DND-41 (cell line): ENCODE data around the gene SMIM11.
"Not testable (repeated sequence)": the region's sequence is repeated elsewhere in the genome, so short reads cannot be mapped to it uniquely, and the experiment has no call there.

Experiments used
- ATAC-seq: fragments of 200-7000 bp; cut with Tn5 transposase; 3 replicates; pipeline ENCODE4 v1.9.1; 2021; ENCODE audit warnings: low read depth; ENCODE audit not compliant: insufficient read depth
- DNase-seq: peaks from one replicate; pipeline ENCODE4 v3.0.0-alpha.2; 2020
- H2AFZ ChIP-seq: 2 replicates; pipeline ENCODE4 v1.6.0; 2012; ENCODE audit warnings: low read depth, low read length
- H3K27ac ChIP-seq: 2 replicates; pipeline ENCODE4 v1.5.1; 2012; ENCODE audit warnings: low read length, inconsistent platforms
- H3K27me3 ChIP-seq: fragments of 200-600 bp; sonication (generic); 2 replicates; pipeline ENCODE4 v1.6.0; 2012; ENCODE audit warnings: low read length, mild to moderate bottlenecking, inconsistent platforms; ENCODE audit not compliant: insufficient read depth, poor library complexity
- H3K36me3 ChIP-seq: 2 replicates; pipeline ENCODE4 v1.5.1; 2012; ENCODE audit warnings: low read length, inconsistent platforms; ENCODE audit not compliant: insufficient read depth
- H3K4me1 ChIP-seq: 2 replicates; pipeline ENCODE4 v1.5.1; 2012; ENCODE audit warnings: mild to moderate bottlenecking, low read length; ENCODE audit not compliant: insufficient read depth
- H3K4me2 ChIP-seq: 2 replicates; pipeline ENCODE4 v1.6.0; 2012; ENCODE audit warnings: mild to moderate bottlenecking, moderate library complexity, low read length, inconsistent platforms; ENCODE audit not compliant: insufficient read depth
- H3K4me3 ChIP-seq, 2 experiments: fragments of 200-600 bp in 1 of 2; shearing (Covaris generic) in 1 of 2; 2 replicates each; pipeline ENCODE4 v1.5.1; 2012 to 2016; ENCODE audit warnings: inconsistent platforms in 2 of 2, low read length in 2 of 2, mild to moderate bottlenecking in 2 of 2, low read depth in 1 of 2, moderate library complexity in 1 of 2
- H3K79me2 ChIP-seq: 2 replicates; pipeline ENCODE4 v1.6.0; 2012; ENCODE audit warnings: low read length, inconsistent platforms; ENCODE audit not compliant: insufficient read depth
- H3K9ac ChIP-seq: 2 replicates; pipeline ENCODE4 v1.6.0; 2012; ENCODE audit warnings: low read depth, mild to moderate bottlenecking, inconsistent platforms, low read length, moderate library complexity
- H3K9me3 ChIP-seq: 2 replicates; pipeline ENCODE4 v1.5.1; 2012; ENCODE audit warnings: low read length, moderate library complexity, mild to moderate bottlenecking, inconsistent platforms; ENCODE audit not compliant: insufficient read depth, severe bottlenecking
- H4K20me1 ChIP-seq: 2 replicates; pipeline ENCODE4 v1.6.0; 2012; ENCODE audit warnings: low read length; ENCODE audit not compliant: insufficient read depth

The SMIM11 gene

GRCh38 chr21:34405686-34406085 is 30.4 kb downstream of the SMIM11 start:
- H3K9ac ChIP-seq, DNase-seq, H3K79me2 ChIP-seq, H3K27me3 ChIP-seq, H3K4me2 ChIP-seq, H3K4me1 ChIP-seq, H4K20me1 ChIP-seq, ATAC-seq, H3K27ac ChIP-seq, H2AFZ ChIP-seq, H3K9me3 ChIP-seq, H3K4me3 ChIP-seq, H3K36me3 ChIP-seq: not testable (repeated sequence)

GRCh38 chr21:34406102-34406501 is 30.8 kb downstream of the SMIM11 start:
- not testable (repeated sequence) for H3K27ac ChIP-seq, H3K9ac ChIP-seq, H4K20me1 ChIP-seq, H3K4me1 ChIP-seq, DNase-seq, H3K79me2 ChIP-seq, H3K9me3 ChIP-seq, H3K27me3 ChIP-seq, H3K4me2 ChIP-seq, ATAC-seq, H3K4me3 ChIP-seq, H3K36me3 ChIP-seq, H2AFZ ChIP-seq

GRCh38 chr21:34406676-34407075 is 31.4 kb downstream of the SMIM11 start:
- not testable (repeated sequence) for H4K20me1 ChIP-seq, H2AFZ ChIP-seq, H3K79me2 ChIP-seq, H3K36me3 ChIP-seq, H3K4me1 ChIP-seq, ATAC-seq, DNase-seq, H3K4me3 ChIP-seq, H3K27ac ChIP-seq, H3K9ac ChIP-seq, H3K9me3 ChIP-seq, H3K4me2 ChIP-seq, H3K27me3 ChIP-seq

GRCh38 chr21:34407294-34407693 is 32.0 kb downstream of the SMIM11 start:
- H3K36me3 ChIP-seq, ATAC-seq, H3K27me3 ChIP-seq, DNase-seq, H3K4me3 ChIP-seq, H3K4me2 ChIP-seq, H2AFZ ChIP-seq, H4K20me1 ChIP-seq, H3K4me1 ChIP-seq, H3K27ac ChIP-seq, H3K9ac ChIP-seq, H3K79me2 ChIP-seq, H3K9me3 ChIP-seq: not testable (repeated sequence)

- H3K27ac ChIP-seq, H3K4me2 ChIP-seq, H3K9ac ChIP-seq, DNase-seq, H3K9me3 ChIP-seq, H3K36me3 ChIP-seq, H3K4me3 ChIP-seq, ATAC-seq, H3K4me1 ChIP-seq, H3K27me3 ChIP-seq, H2AFZ ChIP-seq, H3K79me2 ChIP-seq, H4K20me1 ChIP-seq: not testable (repeated sequence)
Measured at GRCh38 chr21:34417448-34418077, 42.3 kb downstream of the SMIM11 start.

- not testable (repeated sequence) for H4K20me1 ChIP-seq, H3K79me2 ChIP-seq, H3K36me3 ChIP-seq, H2AFZ ChIP-seq, H3K4me3 ChIP-seq, H3K4me2 ChIP-seq, H3K9ac ChIP-seq, H3K9me3 ChIP-seq, H3K27me3 ChIP-seq, H3K4me1 ChIP-seq, ATAC-seq, H3K27ac ChIP-seq, DNase-seq
Measured at GRCh38 chr21:34423805-34424204, 48.5 kb downstream of the SMIM11 start, which contains the start of gene SMIM34. SMIM34 (minus strand) TSS chr21:34423951; CDS start chr21:34423839, 112 bp downstream.

- not testable (repeated sequence) for H3K4me3 ChIP-seq, H3K36me3 ChIP-seq, ATAC-seq, H3K4me1 ChIP-seq, H3K27me3 ChIP-seq, H3K79me2 ChIP-seq, H3K9ac ChIP-seq, H3K9me3 ChIP-seq, H4K20me1 ChIP-seq, H3K27ac ChIP-seq, DNase-seq, H3K4me2 ChIP-seq, H2AFZ ChIP-seq
Measured at GRCh38 chr21:34427339-34427738, 52.0 kb downstream of the SMIM11 start.

GRCh38 chr21:34428441-34428840 is 53.1 kb downstream of the SMIM11 start:
- not testable (repeated sequence) for H3K79me2 ChIP-seq, H2AFZ ChIP-seq, H3K27me3 ChIP-seq, H3K4me2 ChIP-seq, DNase-seq, H3K9me3 ChIP-seq, ATAC-seq, H3K4me3 ChIP-seq, H3K27ac ChIP-seq, H3K36me3 ChIP-seq, H3K4me1 ChIP-seq, H4K20me1 ChIP-seq, H3K9ac ChIP-seq
